HepG2 (cell line): ENCODE results near the gene RAB3D. TPM values are rescaled to one million over a fixed set of nuclear protein-coding genes. Genes with fewer than 3 reads are reported as not detected.

Experiments
- CBX2 ChIP-seq, 2 experiments: fragments of 200-600 bp in 1 of 2; sonication (generic); formaldehyde crosslinking in 1 of 2; IDR thresholded peaks; 2 replicates each; pipeline versions ENCODE4 v1.7.0 to v1.8.1; 2018 to 2022; ENCODE audit warnings: low read depth in 2 of 2, low read length in 1 of 2, mild to moderate bottlenecking in 1 of 2, missing genetic modification reagents in 1 of 2
- CSRNP2 ChIP-seq: sonication (generic); formaldehyde crosslinking; conservative IDR thresholded peaks from 2 replicates; pipeline ENCODE4 v1.8.0; 2022; ENCODE audit warnings: low read depth, missing genetic modification reagents
- HNRNPH1 ChIP-seq: fragments of 200-400 bp; formaldehyde crosslinking; optimal IDR thresholded peaks from 2 replicates; pipeline ENCODE3; 2017; ENCODE audit warnings: mild to moderate bottlenecking, low read depth, low read length
- MEIS2 ChIP-seq: sonication (generic); formaldehyde crosslinking; IDR thresholded peaks from 2 replicates; pipeline ENCODE4 v1.9.0; 2021; ENCODE audit warnings: mild to moderate bottlenecking, missing genetic modification reagents
- PHF21A ChIP-seq: sonication (generic); formaldehyde crosslinking; IDR thresholded peaks from 2 replicates; pipeline ENCODE4 v1.5.0; 2020; ENCODE audit warnings: mild to moderate bottlenecking, missing genetic modification reagents
- PLRG1 ChIP-seq: fragments of 450-650 bp; conservative IDR thresholded peaks from 2 replicates; pipeline ENCODE4 v1.6.1; 2016
- PRMT3 ChIP-seq: sonication (generic); formaldehyde crosslinking; IDR thresholded peaks from 2 replicates; pipeline ENCODE4 v1.8.1; 2022; ENCODE audit warnings: low read depth, mild to moderate bottlenecking, moderate library complexity, missing genetic modification reagents, borderline replicate concordance
- SAP130 ChIP-seq: IDR thresholded peaks from 2 replicates; pipeline ENCODE4 v1.6.1; 2016; ENCODE audit warnings: low read depth
- STAG1 ChIP-seq: sonication (generic); formaldehyde crosslinking; IDR thresholded peaks from 2 replicates; pipeline ENCODE4 v1.4.0; 2020; ENCODE audit warnings: missing genetic modification reagents
- TRIM24 ChIP-seq: sonication (generic); formaldehyde crosslinking; IDR thresholded peaks from 2 replicates; pipeline ENCODE4 v1.8.0; 2022; ENCODE audit warnings: mild to moderate bottlenecking, missing genetic modification reagents
- WIZ ChIP-seq: sonication (generic); formaldehyde crosslinking; IDR thresholded peaks from 2 replicates; pipeline ENCODE4 v1.5.1; 2020; ENCODE audit warnings: mild to moderate bottlenecking, missing genetic modification reagents
- ZFAT ChIP-seq: sonication (generic); formaldehyde crosslinking; conservative IDR thresholded peaks from 2 replicates; pipeline ENCODE4 v1.8.1; 2023; ENCODE audit warnings: missing genetic modification reagents, inconsistent platforms
- ZIK1 ChIP-seq: sonication (generic); formaldehyde crosslinking; IDR thresholded peaks from 2 replicates; pipeline ENCODE4 v1.5.0; 2020; ENCODE audit warnings: mild to moderate bottlenecking, low read depth, missing genetic modification reagents, borderline replicate concordance
- ZNF232 ChIP-seq: sonication (generic); formaldehyde crosslinking; IDR thresholded peaks from 2 replicates; pipeline ENCODE4 v1.4.0; 2020; ENCODE audit warnings: missing genetic modification reagents, borderline replicate concordance
- ZNF234 ChIP-seq: sonication (generic); formaldehyde crosslinking; conservative IDR thresholded peaks from 2 replicates; pipeline ENCODE4 v1.5.1; 2020; ENCODE audit warnings: mild to moderate bottlenecking, missing genetic modification reagents
- ZNF441 ChIP-seq: sonication (generic); formaldehyde crosslinking; IDR thresholded peaks from 2 replicates; pipeline ENCODE4 v1.7.0; 2021; ENCODE audit warnings: missing genetic modification reagents, borderline replicate concordance
- ZNF484 ChIP-seq: sonication (generic); formaldehyde crosslinking; IDR thresholded peaks from 2 replicates; pipeline ENCODE4 v1.5.1; 2020; ENCODE audit warnings: mild to moderate bottlenecking, low read depth, missing genetic modification reagents, borderline replicate concordance
- ZNF567 ChIP-seq: sonication (generic); formaldehyde crosslinking; IDR thresholded peaks from 2 replicates; pipeline ENCODE4 v1.8.1; 2023; ENCODE audit warnings: mild to moderate bottlenecking, missing genetic modification reagents, borderline replicate concordance
- ZNF629 ChIP-seq: sonication (generic); formaldehyde crosslinking; conservative IDR thresholded peaks from 2 replicates; pipeline ENCODE4 v1.5.0; 2020; ENCODE audit warnings: missing genetic modification reagents
- ZNF678 ChIP-seq: sonication (generic); formaldehyde crosslinking; IDR thresholded peaks from 2 replicates; pipeline ENCODE4 v1.4.0; 2020; ENCODE audit warnings: mild to moderate bottlenecking, missing genetic modification reagents
- ZNF776 ChIP-seq: sonication (generic); formaldehyde crosslinking; IDR thresholded peaks from 2 replicates; pipeline ENCODE4 v1.4.0; 2020; ENCODE audit warnings: mild to moderate bottlenecking, missing genetic modification reagents
- ZSCAN20 ChIP-seq: sonication (generic); formaldehyde crosslinking; IDR thresholded peaks from 2 replicates; pipeline ENCODE4 v1.4.0; 2020; ENCODE audit warnings: missing genetic modification reagents, mild to moderate bottlenecking, borderline replicate concordance
- polyA plus RNA-seq, 8 experiments: library from polyadenylated mRNA; depleted of rRNA in 3 of 8; stranded (reverse) in 7 of 8; unstranded in 1 of 8; fragments of >200 nt; fragmentation: Illumina TruSeq in 4 of 8; extraction: Trizol in 4 of 8; gene quantifications; 2 replicates each; pipeline versions ENCODE4 v1.2.1 to v1.2.3, GENCODE V29; 2011 to 2016; ENCODE audit warnings: low read depth in 4 of 8, missing spikeins in 1 of 8, mixed read lengths in 1 of 8; ENCODE audit not compliant: insufficient read depth in 1 of 8
- total RNA-seq, 5 experiments: library from RNA; depleted of rRNA; stranded (reverse); fragments of >200 nt; fragmentation: Illumina TruSeq; extraction: Trizol; gene quantifications; 2 replicates each; pipeline ENCODE4 v1.2.3, GENCODE V29; 2016; ENCODE audit warnings: low read depth in 1 of 5
- TF ChIP-seq, protein P1 (sequence below): sonication (generic); formaldehyde crosslinking; IDR thresholded peaks from 2 replicates; pipeline ENCODE4 v1.4.0; 2020; ENCODE audit warnings: missing genetic modification reagents, borderline replicate concordance
- TF ChIP-seq, protein P2 (sequence below): sonication (generic); IDR thresholded peaks from 2 replicates; pipeline ENCODE4 v1.6.1; 2016; ENCODE audit warnings: low read depth, borderline replicate concordance

RAB3D gene
- total and polyA plus RNA-seq, 2 of the 13 experiments (the other 11 are each of a cell fraction or from before 2014, with no cell fraction given) = 2.0 to 16.1 TPM

DNA sequence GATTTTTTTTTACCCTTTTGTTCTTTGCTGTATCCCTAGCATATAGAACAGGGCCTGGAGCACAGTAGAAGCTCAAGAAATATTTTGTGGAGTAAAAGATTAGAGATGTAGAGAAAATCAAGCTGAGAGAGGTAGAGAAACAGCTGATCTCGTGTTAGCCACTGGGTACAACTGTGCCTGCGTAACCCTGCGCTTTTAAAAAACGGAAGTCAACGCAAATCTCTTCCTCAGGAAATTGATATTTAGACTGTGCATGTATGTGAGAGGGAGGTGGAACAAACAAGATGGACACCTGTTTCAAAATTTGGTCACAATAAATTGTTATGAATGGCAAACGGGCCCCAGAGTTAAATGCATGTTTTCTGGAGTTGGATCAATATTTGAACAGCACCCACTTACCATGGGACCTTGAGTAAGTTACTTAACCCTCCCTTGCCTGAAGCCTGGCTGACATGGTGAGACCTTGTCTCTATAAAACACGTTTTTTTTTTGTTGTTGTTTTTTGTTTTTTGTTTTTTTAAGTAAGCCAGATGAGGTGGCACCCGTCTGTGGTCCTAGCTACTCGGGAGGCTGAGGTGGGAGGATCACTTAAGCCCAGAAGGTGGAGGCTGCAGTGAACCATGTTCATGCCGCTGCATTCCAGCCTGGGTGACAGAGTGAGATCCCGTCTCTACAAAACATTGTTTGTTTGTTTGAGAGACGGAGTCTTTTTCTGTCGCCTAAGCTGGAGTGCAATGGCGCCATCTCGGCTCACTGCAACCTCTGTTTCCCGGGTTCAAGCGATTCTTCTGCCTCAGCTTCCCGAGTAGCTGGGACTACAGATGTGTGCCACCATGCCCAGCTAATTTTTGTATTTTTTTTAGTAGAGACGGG is 47.9 kb upstream of the RAB3D start (continued):
- TF ChIP-seq CSRNP2 (CRISPR knock-in tag) (no peak), ZSCAN20 (CRISPR knock-in tag) (no peak), CBX2 (IDR thresholded peaks at IDR 0.05; ENCODE audit: low read depth, low read length) (no peak), CBX2 (CRISPR knock-in tag; IDR thresholded peaks at IDR 0.05; ENCODE audit: low read depth) (no peak), PLRG1 (no peak), ZNF441 (peak; percentile 97), ZNF629 (no peak), PHF21A (CRISPR knock-in tag) (0 out of 2 replicates have a peak, but pooled peaks have one; percentile 41), ZFAT (CRISPR knock-in tag) (no peak), MEIS2 (CRISPR knock-in tag) (no peak), ZNF567 (CRISPR knock-in tag) (no peak), SAP130 (CRISPR knock-in tag) (peak; percentile 51), WIZ (no peak), HNRNPH1 (no peak), ZNF234 (CRISPR knock-in tag) (no peak), STAG1 (CRISPR knock-in tag) (no peak), ZNF776 (CRISPR knock-in tag) (no peak), ZNF484 (no peak), ZNF232 (CRISPR knock-in tag) (no peak), ZIK1 (CRISPR knock-in tag) (no peak), ZNF678 (CRISPR knock-in tag) (no peak), TRIM24 (CRISPR knock-in tag) (no peak), PRMT3 (CRISPR knock-in tag) (no peak)
- TF ChIP-seq, protein P1, sequence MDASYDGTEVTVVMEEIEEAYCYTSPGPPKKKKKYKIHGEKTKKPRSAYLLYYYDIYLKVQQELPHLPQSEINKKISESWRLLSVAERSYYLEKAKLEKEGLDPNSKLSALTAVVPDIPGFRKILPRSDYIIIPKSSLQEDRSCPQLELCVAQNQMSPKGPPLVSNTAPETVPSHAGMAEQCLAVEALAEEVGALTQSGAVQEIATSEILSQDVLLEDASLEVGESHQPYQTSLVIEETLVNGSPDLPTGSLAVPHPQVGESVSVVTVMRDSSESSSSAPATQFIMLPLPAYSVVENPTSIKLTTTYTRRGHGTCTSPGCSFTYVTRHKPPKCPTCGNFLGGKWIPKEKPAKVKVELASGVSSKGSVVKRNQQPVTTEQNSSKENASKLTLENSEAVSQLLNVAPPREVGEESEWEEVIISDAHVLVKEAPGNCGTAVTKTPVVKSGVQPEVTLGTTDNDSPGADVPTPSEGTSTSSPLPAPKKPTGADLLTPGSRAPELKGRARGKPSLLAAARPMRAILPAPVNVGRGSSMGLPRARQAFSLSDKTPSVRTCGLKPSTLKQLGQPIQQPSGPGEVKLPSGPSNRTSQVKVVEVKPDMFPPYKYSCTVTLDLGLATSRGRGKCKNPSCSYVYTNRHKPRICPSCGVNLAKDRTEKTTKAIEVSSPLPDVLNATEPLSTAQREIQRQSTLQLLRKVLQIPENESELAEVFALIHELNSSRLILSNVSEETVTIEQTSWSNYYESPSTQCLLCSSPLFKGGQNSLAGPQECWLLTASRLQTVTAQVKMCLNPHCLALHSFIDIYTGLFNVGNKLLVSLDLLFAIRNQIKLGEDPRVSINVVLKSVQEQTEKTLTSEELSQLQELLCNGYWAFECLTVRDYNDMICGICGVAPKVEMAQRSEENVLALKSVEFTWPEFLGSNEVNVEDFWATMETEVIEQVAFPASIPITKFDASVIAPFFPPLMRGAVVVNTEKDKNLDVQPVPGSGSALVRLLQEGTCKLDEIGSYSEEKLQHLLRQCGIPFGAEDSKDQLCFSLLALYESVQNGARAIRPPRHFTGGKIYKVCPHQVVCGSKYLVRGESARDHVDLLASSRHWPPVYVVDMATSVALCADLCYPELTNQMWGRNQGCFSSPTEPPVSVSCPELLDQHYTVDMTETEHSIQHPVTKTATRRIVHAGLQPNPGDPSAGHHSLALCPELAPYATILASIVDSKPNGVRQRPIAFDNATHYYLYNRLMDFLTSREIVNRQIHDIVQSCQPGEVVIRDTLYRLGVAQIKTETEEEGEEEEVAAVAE = no peak
- TF ChIP-seq, protein P2, sequence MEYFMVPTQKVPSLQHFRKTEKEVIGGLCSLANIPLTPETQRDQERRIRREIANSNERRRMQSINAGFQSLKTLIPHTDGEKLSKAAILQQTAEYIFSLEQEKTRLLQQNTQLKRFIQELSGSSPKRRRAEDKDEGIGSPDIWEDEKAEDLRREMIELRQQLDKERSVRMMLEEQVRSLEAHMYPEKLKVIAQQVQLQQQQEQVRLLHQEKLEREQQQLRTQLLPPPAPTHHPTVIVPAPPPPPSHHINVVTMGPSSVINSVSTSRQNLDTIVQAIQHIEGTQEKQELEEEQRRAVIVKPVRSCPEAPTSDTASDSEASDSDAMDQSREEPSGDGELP = peak; percentile 69; the same call in 1 of the 2 replicates
